Measurements from ENCODE around the gene RHOF. TPM values are rescaled to one million over a fixed set of nuclear protein-coding genes. Genes with fewer than 3 reads are reported as not detected.

RHOF gene
- total and polyA plus RNA-seq, 2 of the 13 experiments (the other 11 are each of a cell fraction or from before 2014, with no cell fraction given): 14.6 to 32.2 TPM

- ChIA-PET POLR2A (no interaction called here), CTCF (ENCODE audit: low intra/inter-chr PET ratio, low total read pairs) (no interaction called here)
- Histone ChIP-seq H3K4me3 (replicated peaks in 1 of 3; ENCODE audit: insufficient read depth in 1 of 3, low read depth in 2 of 3, low read length in 3 of 3) (no peak overlapping the region), H2AFZ (ENCODE audit: low read length) (no peak overlapping the region), H3K9ac (ENCODE audit: insufficient read depth, low read depth, low read length) (no peak overlapping the region), H3K9me3 (ENCODE audit: low read length) (no peaks in the 10 kb centered on the region), H3K4me1 (ENCODE audit: insufficient read depth, low read length) (no peaks in the 10 kb centered on the region), H3K27ac (ENCODE audit: extremely low read length, insufficient read depth, low read length) (no peak overlapping the region), H3K79me2 (ENCODE audit: insufficient read depth, low read length) (no peaks in the 10 kb centered on the region), H4K20me1 (ENCODE audit: insufficient read depth, low read length) (no peaks in the 10 kb centered on the region), H3K36me3 (replicated peaks in 1 of 2; ENCODE audit: control insufficient read depth in 1 of 2, insufficient read depth in 2 of 2, low read length in 2 of 2) (peaks cover 19 to 38% of the 10 kb centered on the region in 2 experiments; a peak in 4 of 5 replicates), H3K4me2 (ENCODE audit: low read depth, low read length) (no peak overlapping the region), H3K27me3 (ENCODE audit: control insufficient read depth in 1 of 2, insufficient read depth in 2 of 2, low read length in 2 of 2) (no peaks in the 10 kb centered on the region)
- no peak for TF ChIP-seq PRDM10 (CRISPR knock-in tag; IDR thresholded peaks at IDR 0.05; ENCODE audit: low read depth)
- TF ChIP-seq, protein P1, sequence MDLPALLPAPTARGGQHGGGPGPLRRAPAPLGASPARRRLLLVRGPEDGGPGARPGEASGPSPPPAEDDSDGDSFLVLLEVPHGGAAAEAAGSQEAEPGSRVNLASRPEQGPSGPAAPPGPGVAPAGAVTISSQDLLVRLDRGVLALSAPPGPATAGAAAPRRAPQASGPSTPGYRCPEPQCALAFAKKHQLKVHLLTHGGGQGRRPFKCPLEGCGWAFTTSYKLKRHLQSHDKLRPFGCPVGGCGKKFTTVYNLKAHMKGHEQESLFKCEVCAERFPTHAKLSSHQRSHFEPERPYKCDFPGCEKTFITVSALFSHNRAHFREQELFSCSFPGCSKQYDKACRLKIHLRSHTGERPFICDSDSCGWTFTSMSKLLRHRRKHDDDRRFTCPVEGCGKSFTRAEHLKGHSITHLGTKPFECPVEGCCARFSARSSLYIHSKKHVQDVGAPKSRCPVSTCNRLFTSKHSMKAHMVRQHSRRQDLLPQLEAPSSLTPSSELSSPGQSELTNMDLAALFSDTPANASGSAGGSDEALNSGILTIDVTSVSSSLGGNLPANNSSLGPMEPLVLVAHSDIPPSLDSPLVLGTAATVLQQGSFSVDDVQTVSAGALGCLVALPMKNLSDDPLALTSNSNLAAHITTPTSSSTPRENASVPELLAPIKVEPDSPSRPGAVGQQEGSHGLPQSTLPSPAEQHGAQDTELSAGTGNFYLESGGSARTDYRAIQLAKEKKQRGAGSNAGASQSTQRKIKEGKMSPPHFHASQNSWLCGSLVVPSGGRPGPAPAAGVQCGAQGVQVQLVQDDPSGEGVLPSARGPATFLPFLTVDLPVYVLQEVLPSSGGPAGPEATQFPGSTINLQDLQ (CRISPR knock-in tag; IDR thresholded peaks at IDR 0.05): no peak
- TF ChIP-seq ZNF251 (CRISPR knock-in tag; IDR thresholded peaks at IDR 0.05): no peak
- TF ChIP-seq PTBP1 (IDR thresholded peaks at IDR 0.05; ENCODE audit: low read depth, low read length, poor library complexity, severe bottlenecking): no peak
- TF ChIP-seq PHB2 (IDR thresholded peaks at IDR 0.05; ENCODE audit: partially characterized antibody): no peak
- TF ChIP-seq SYNCRIP (IDR thresholded peaks at IDR 0.05; ENCODE audit: insufficient read depth, low read depth, low read length): no peak
- no peak for TF ChIP-seq ZBTB37 (CRISPR knock-in tag; IDR thresholded peaks at IDR 0.05)
- no peak for TF ChIP-seq NR3C1 (CRISPR knock-in tag; IDR thresholded peaks at IDR 0.05)
- BruUV-seq (replicated peaks): no TSS peak
- DNase-seq (ENCODE audit: low spot score) (no peak), FAIRE-seq (no peak), ATAC-seq (peak; percentile 11; the same call in 2 of the 3 replicates)
- 96% methylated on average over 6 of the region's 7 CpGs for WGBS (ENCODE audit: low lambda C conversion rate)
- intact Hi-C loops (cut with micrococcal nuclease; ENCODE audit: unreplicated experiment): no loop called here
- in situ Hi-C loops (cut with HindIII; ENCODE audit: extremely low pct_ligation_motif_present, low pct_unique_long_range_greater_than_20kb): no loop called here
Observed at GRCh38 chr12:121829250-121829918, 35.9 kb upstream of the RHOF start.

Measured in HepG2 (cell line).